Activated CD4-positive, alpha-beta T cell treated with anti-CD3 and anti-CD28 coated beads, Interleukin-2, amount 50 U/mL, for 4 hours (primary cell): ENCODE measurements around the gene TNXB.
"Not testable (repeated sequence)": the region's sequence is repeated elsewhere in the genome, so short reads cannot be mapped to it uniquely, and the experiment has no call there.

Experiments
- DNase-seq, 2 experiments: peaks; one replicate each; pipeline ENCODE4 v3.0.0-alpha.2; 2020

Gene TNXB

GRCh38 chr6:32109114-32109764 is at the start of gene TNXB:
TSS of gene TNXB (minus strand) at chr6:32109338. CDS start at chr6:32098198, 11,140 bp downstream.
- no peak for DNase-seq

- no peak for DNase-seq
These were observed 48.9 kb upstream of the TNXB start for GRCh38 chr6:32158052-32158451.

- no peak for DNase-seq
These were observed 47.8 kb upstream of the TNXB start for GRCh38 chr6:32156891-32157290.

GRCh38 chr6:32154514-32155161 is 45.5 kb upstream of the TNXB start:
- DNase-seq = peak; percentile 44 to 49

- DNase-seq = peak; percentile 54 to 55
These were observed 44.7 kb upstream of the TNXB start, which contains the start of gene PPT2 for GRCh38 chr6:32153564-32154513. TSS of gene PPT2 (plus strand) at chr6:32154141. CDS start at chr6:32154595, 454 bp downstream.

GRCh38 chr6:32152769-32153563 is 43.8 kb upstream of the TNXB start:
- no peak for DNase-seq

- no peak for DNase-seq
These were observed 43.0 kb upstream of the TNXB start, which contains the start of gene PRRT1 for GRCh38 chr6:32151863-32152768. TSS of gene PRRT1 (minus strand) at chr6:32151939. CDS start at chr6:32151827, 112 bp downstream.

- DNase-seq = no peak
These were observed 42.2 kb upstream of the TNXB start for GRCh38 chr6:32151181-32151862.

- DNase-seq = no peak
These were observed 41.1 kb upstream of the TNXB start for GRCh38 chr6:32149932-32150870.

- no peak for DNase-seq
These were observed 40.1 kb upstream of the TNXB start for GRCh38 chr6:32149092-32149755.

- DNase-seq = peak; percentile 57 to 59
These were observed 39.4 kb upstream of the TNXB start for GRCh38 chr6:32148289-32149091.

GRCh38 chr6:32147401-32148132 is 38.4 kb upstream of the TNXB start:
- no peak for DNase-seq

- DNase-seq = no peak
These were observed 37.5 kb upstream of the TNXB start for GRCh38 chr6:32146687-32147086.

- DNase-seq = no peak
These were observed 37.1 kb upstream of the TNXB start for GRCh38 chr6:32146287-32146686.

- not testable (repeated sequence) for DNase-seq
These were observed 35.1 kb upstream of the TNXB start for GRCh38 chr6:32144238-32144637.

- no peak for DNase-seq
These were observed 31.4 kb upstream of the TNXB start for GRCh38 chr6:32140420-32141046.

- no peak for DNase-seq
These were observed 30.5 kb upstream of the TNXB start for GRCh38 chr6:32139590-32139989.
